ENCODE results near the gene MCM3AP.

DNA sequence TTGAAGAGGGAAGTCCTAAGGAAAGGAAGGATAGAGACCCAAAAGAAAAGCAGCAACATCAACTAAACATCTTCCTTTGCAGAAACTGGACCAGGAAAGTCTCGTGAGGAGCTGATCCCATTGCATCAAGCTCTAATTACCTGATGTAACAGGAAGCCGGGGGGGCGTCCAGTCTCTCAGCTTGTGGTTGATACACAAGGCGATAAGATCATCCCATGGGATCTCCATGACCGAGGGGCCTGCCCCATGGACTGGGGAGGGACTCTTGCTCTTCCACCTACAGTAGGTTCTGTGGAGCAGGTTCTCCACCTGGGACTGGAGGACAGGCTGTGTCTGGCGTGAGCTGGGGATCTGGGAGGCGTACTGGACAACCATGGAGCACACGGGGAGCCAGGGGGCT, 42.1 kb downstream of the MCM3AP start:
- TF ChIP-seq EZH2 (IDR thresholded peaks at IDR 0.05), result no peak
- TF ChIP-seq CTCF (IDR thresholded peaks at IDR 0.05), result no peak
